T-helper 2 cell treated with Interferon-gamma antibody and Interleukin-4, amounts not matched to agents 100 ng/mL and 5 ng/mL, for 36 hours (primary cell): ENCODE results near the gene CRISP1. TPM values are rescaled to one million over a fixed set of nuclear protein-coding genes. Genes with fewer than 3 reads are reported as not detected.
"Not testable (repeated sequence)": the region's sequence is repeated elsewhere in the genome, so short reads cannot be mapped to it uniquely, and the experiment has no call there.

Experiments used
- intact Hi-C: fragments of 100-400 bp; cut with micrococcal nuclease; formaldehyde crosslinking; loops from one replicate; pipeline ENCODE4 v1.15.1; 2023
- total RNA-seq: library from RNA; stranded (reverse); gene quantifications from 2 replicates; pipeline ENCODE4 v1.2.3, GENCODE V29; 2022

The CRISP1 gene
- total RNA-seq, 1 donor from 2014 or later = not detected

GRCh38 chr6:49841424-49841823, 24.9 kb downstream of the CRISP1 start:
- intact Hi-C loops = no loop called here

- intact Hi-C loops = no loop called here
Measured at GRCh38 chr6:49839957-49840356, 26.4 kb downstream of the CRISP1 start.

- intact Hi-C loops = no loop called here
Measured at GRCh38 chr6:49839162-49839561, 27.2 kb downstream of the CRISP1 start.

GRCh38 chr6:49835140-49835539, 31.2 kb downstream of the CRISP1 start:
- intact Hi-C loops = no loop called here

GRCh38 chr6:49833386-49833785, 32.9 kb downstream of the CRISP1 start:
- intact Hi-C loops = no loop called here

GRCh38 chr6:49826743-49827406, 39.5 kb downstream of the CRISP1 start:
- intact Hi-C loops = no loop called here

- intact Hi-C loops = no loop called here
Measured at GRCh38 chr6:49815166-49815565, 51.2 kb downstream of the CRISP1 start.

- intact Hi-C loops = no loop called here
Measured at GRCh38 chr6:49813248-49813647, 53.1 kb downstream of the CRISP1 start.

- intact Hi-C loops = no loop called here
Measured at GRCh38 chr6:49806145-49806544, 60.2 kb downstream of the CRISP1 start.

- intact Hi-C loops = no loop called here
Measured at GRCh38 chr6:49805246-49805645, 61.1 kb downstream of the CRISP1 start.

- intact Hi-C loops = no loop called here
Measured at GRCh38 chr6:49801525-49801924, 64.8 kb downstream of the CRISP1 start.

GRCh38 chr6:49799090-49799489, 67.2 kb downstream of the CRISP1 start:
- intact Hi-C loops = no loop called here

GRCh38 chr6:49796842-49797455, 69.4 kb downstream of the CRISP1 start:
- intact Hi-C loops = not testable (repeated sequence)

- intact Hi-C loops = no loop called here
Measured at GRCh38 chr6:49790341-49790740, 76.0 kb downstream of the CRISP1 start.

- intact Hi-C loops = no loop called here
Measured at GRCh38 chr6:49787176-49787575, 79.2 kb downstream of the CRISP1 start, which contains the start of gene PGK2. PGK2 (minus strand) TSS chr6:49787285; CDS start chr6:49787187, 98 bp downstream.

- intact Hi-C loops = no loop called here
Measured at GRCh38 chr6:49784272-49784671, 82.1 kb downstream of the CRISP1 start.

Other genes starting within 250 kb of the CRISP1 start
- gene RHAG, start 229.7 kb downstream of the CRISP1 start, total RNA-seq = not detected in 2 replicates
- not detected in 2 replicates for gene CRISP2, start 153.0 kb downstream of the CRISP1 start, total RNA-seq
- gene CRISP3, start 122.1 kb downstream of the CRISP1 start, total RNA-seq = not detected in 2 replicates
- not detected in 2 replicates for gene PGK2, start 79.2 kb downstream of the CRISP1 start, total RNA-seq
- gene DEFB114, start 97.6 kb upstream of the CRISP1 start, total RNA-seq = not detected in 2 replicates
- not detected in 2 replicates for gene DEFB113, start 103.1 kb upstream of the CRISP1 start, total RNA-seq
- not detected in 2 replicates for gene DEFB110, start 155.5 kb upstream of the CRISP1 start, total RNA-seq
- gene DEFB112, start 183.4 kb upstream of the CRISP1 start, total RNA-seq = not detected in 2 replicates